NCI-H446 treated with DMSO at 0.1 percent for 48 hours (cell line): Measurements from ENCODE around the gene MCM8.
A peak's percentile ranks its signal among the peaks of the same experiment; 100 is the strongest.

ENCODE experiments used
- DNase-seq: peaks from one replicate; lab custom pipeline; 2025; lab: John Stamatoyannopoulos, UW

The MCM8 gene

GRCh38 chr20:5950271-5951031 is at the start of gene MCM8, which contains the start of gene TRMT6:
TSS of gene MCM8 (plus strand) at chr20:5950652. CDS start at chr20:5952016, 1,364 bp downstream.
TSS of gene TRMT6 (minus strand) at chr20:5950533. CDS start at chr20:5950405, 128 bp downstream.
- DNase-seq = peak; percentile 95

- DNase-seq = no peak
Observed at GRCh38 chr20:5900908-5901307, 49.5 kb upstream of the MCM8 start.

GRCh38 chr20:5908981-5909380 is 41.5 kb upstream of the MCM8 start:
- no peak for DNase-seq

GRCh38 chr20:5910186-5910585 is 40.3 kb upstream of the MCM8 start:
- no peak for DNase-seq

- no peak for DNase-seq
Observed at GRCh38 chr20:5913166-5913565, 37.3 kb upstream of the MCM8 start.

GRCh38 chr20:5914859-5915258 is 35.6 kb upstream of the MCM8 start:
- no peak for DNase-seq

GRCh38 chr20:5918856-5919625 is 31.4 kb upstream of the MCM8 start:
- DNase-seq = no peak

- DNase-seq = no peak
Observed at GRCh38 chr20:5919626-5920544, 30.6 kb upstream of the MCM8 start.

GRCh38 chr20:5920581-5920980 is 29.9 kb upstream of the MCM8 start:
- no peak for DNase-seq

- no peak for DNase-seq
Observed at GRCh38 chr20:5923493-5923892, 27.0 kb upstream of the MCM8 start.

GRCh38 chr20:5925551-5925950 is 24.9 kb upstream of the MCM8 start:
- DNase-seq = no peak

- DNase-seq = no peak
Observed at GRCh38 chr20:5927749-5928462, 22.5 kb upstream of the MCM8 start.

GRCh38 chr20:5928836-5929715 is 21.4 kb upstream of the MCM8 start:
- DNase-seq = no peak

- no peak for DNase-seq
Observed at GRCh38 chr20:5931411-5931810, 19.0 kb upstream of the MCM8 start.

GRCh38 chr20:5932796-5933195 is 17.7 kb upstream of the MCM8 start:
- DNase-seq = no peak

- DNase-seq = no peak
Observed at GRCh38 chr20:5933802-5934436, 16.5 kb upstream of the MCM8 start.

- DNase-seq = no peak
Observed at GRCh38 chr20:5935384-5935783, 15.1 kb upstream of the MCM8 start.

- no peak for DNase-seq
Observed at GRCh38 chr20:5936238-5936637, 14.2 kb upstream of the MCM8 start.

- DNase-seq = no peak
Observed at GRCh38 chr20:5938456-5939029, 11.9 kb upstream of the MCM8 start.

- no peak for DNase-seq
Observed at GRCh38 chr20:5945963-5946362, 4.5 kb upstream of the MCM8 start.
